Mammary epithelial cell (primary cell): ENCODE data around the gene ADSS2.

Source experiments
- CTCF ChIP-seq, 2 donors: IDR thresholded peaks in 1 of 2; conservative IDR thresholded peaks in 1 of 2; 2 replicates each; pipeline ENCODE4 v1.5.1; 2011 to 2012; ENCODE audit warnings: inconsistent platforms in 2 of 2, low read length in 2 of 2, mild to moderate bottlenecking in 2 of 2, control low read depth in 1 of 2, low read depth in 1 of 2; ENCODE audit not compliant: insufficient read depth in 1 of 2; ENCODE audit errors: extremely low read depth in 1 of 2
- EZH2 ChIP-seq: IDR thresholded peaks from 2 replicates; pipeline ENCODE4 v1.6.1; 2012; ENCODE audit warnings: low read length, inconsistent platforms, borderline replicate concordance

- TF ChIP-seq EZH2 (no peak), CTCF (conservative IDR thresholded peaks at IDR 0.05 in 1 of 2, IDR thresholded peaks at IDR 0.05 in 1 of 2; ENCODE audit: extremely low read depth in 1 of 2, insufficient read depth in 1 of 2, low read depth in 1 of 2, low read length in 2 of 2) (no peak)
Measured at GRCh38 chr1:244424649-244425334, 26.9 kb downstream of the ADSS2 start.
